Lower leg skin (tissue), 4 donors: ENCODE results near the gene PRPS1L1. TPM values are rescaled to one million over a fixed set of nuclear protein-coding genes. Genes with fewer than 3 reads are reported as not detected.

Experiments
- DNase-seq, 2 donors: peaks; one replicate each; pipeline ENCODE4 v3.0.0-alpha.2; 2019; ENCODE audit warnings: low spot score in 2 of 2
- H3K4me3 ChIP-seq: fragments of 200-600 bp; sonication (generic); 2 replicates; pipeline ENCODE4 v1.5.1; 2017; ENCODE audit warnings: mild to moderate bottlenecking, low read depth; ENCODE audit not compliant: poor library complexity, severe bottlenecking
- POLR2A ChIP-seq, 2 donors: fragments of 450-650 bp; IDR thresholded peaks; one replicate each; pipeline ENCODE4 v1.6.1; 2016 to 2017; ENCODE audit warnings: antibody characterized with exemption in 2 of 2, mild to moderate bottlenecking in 1 of 2, moderate library complexity in 1 of 2
- WGBS, 2 donors: methylation state at CpG; one replicate each; pipeline ENCODE4 v1.1.5; 2018; 5-methylcytosine and 5-hydroxymethylcytosine counted together
- intact Hi-C: fragments of 100-400 bp; cut with DNase I; formaldehyde crosslinking; loops from one replicate; pipeline ENCODE4 v1.15.0; 2023; ENCODE audit warnings: low total_unique reads
- total RNA-seq, 4 donors: library from RNA; depleted of rRNA; stranded (reverse); fragments of >200 nt; gene quantifications; one replicate each; pipeline ENCODE4 v1.1.0, GENCODE V29; 2016
- TF ChIP-seq, protein P1 (sequence below), 3 donors: fragments of 450-650 bp; IDR thresholded peaks; one replicate each; pipeline ENCODE4 v1.5.1; 2016; ENCODE audit warnings: antibody characterized with exemption in 3 of 3, mild to moderate bottlenecking in 3 of 3, moderate library complexity in 2 of 3

PRPS1L1 gene
- total RNA-seq, 4 donors from 2014 or later: not detected

DNA sequence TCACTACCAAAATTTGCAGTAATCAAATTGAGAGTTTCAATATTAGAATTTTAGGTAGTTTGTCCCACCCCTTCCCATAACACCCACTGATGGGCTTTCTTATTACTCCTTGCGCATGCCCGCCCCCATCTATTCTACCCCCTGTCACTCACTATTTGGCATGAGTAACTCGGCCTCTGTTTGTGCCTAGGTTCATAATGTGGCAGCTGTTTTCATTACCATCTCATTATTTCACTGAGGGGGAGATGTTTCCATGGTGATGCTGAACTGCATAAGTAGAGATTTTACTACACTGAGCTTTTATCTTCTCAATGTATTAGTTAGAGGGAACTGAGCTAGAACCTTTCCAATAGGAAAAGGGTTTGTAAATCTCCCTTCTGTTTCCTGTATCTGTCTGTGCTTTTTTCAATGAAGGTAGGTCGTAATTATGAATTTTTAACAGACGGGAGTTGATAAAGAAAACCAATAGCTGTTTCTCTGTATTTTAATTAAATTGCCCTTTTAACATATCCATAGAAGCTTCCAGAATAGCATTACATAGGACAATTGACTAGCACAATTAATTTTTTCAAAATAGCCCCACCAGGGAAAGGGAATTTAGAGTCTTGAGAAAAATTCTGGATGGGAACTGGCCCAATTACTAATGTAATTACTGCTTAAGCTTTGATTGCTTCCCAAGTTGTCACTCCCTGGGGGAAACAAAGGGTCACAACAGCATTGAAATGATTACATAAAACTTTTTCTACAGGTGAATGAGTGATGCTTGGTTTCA lies 33.4 kb downstream of the PRPS1L1 start:
- intact Hi-C loops: no loop called here
- H3K4me3 ChIP-seq: no peak overlapping the region
- no peak for DNase-seq
- WGBS, 2 donors: 67 to 86% methylated on average over 5 of the region's 5 CpGs
- TF ChIP-seq, protein P1, sequence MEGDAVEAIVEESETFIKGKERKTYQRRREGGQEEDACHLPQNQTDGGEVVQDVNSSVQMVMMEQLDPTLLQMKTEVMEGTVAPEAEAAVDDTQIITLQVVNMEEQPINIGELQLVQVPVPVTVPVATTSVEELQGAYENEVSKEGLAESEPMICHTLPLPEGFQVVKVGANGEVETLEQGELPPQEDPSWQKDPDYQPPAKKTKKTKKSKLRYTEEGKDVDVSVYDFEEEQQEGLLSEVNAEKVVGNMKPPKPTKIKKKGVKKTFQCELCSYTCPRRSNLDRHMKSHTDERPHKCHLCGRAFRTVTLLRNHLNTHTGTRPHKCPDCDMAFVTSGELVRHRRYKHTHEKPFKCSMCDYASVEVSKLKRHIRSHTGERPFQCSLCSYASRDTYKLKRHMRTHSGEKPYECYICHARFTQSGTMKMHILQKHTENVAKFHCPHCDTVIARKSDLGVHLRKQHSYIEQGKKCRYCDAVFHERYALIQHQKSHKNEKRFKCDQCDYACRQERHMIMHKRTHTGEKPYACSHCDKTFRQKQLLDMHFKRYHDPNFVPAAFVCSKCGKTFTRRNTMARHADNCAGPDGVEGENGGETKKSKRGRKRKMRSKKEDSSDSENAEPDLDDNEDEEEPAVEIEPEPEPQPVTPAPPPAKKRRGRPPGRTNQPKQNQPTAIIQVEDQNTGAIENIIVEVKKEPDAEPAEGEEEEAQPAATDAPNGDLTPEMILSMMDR (IDR thresholded peaks at IDR 0.05): no peak
- TF ChIP-seq POLR2A (IDR thresholded peaks at IDR 0.05): no peak

DNA sequence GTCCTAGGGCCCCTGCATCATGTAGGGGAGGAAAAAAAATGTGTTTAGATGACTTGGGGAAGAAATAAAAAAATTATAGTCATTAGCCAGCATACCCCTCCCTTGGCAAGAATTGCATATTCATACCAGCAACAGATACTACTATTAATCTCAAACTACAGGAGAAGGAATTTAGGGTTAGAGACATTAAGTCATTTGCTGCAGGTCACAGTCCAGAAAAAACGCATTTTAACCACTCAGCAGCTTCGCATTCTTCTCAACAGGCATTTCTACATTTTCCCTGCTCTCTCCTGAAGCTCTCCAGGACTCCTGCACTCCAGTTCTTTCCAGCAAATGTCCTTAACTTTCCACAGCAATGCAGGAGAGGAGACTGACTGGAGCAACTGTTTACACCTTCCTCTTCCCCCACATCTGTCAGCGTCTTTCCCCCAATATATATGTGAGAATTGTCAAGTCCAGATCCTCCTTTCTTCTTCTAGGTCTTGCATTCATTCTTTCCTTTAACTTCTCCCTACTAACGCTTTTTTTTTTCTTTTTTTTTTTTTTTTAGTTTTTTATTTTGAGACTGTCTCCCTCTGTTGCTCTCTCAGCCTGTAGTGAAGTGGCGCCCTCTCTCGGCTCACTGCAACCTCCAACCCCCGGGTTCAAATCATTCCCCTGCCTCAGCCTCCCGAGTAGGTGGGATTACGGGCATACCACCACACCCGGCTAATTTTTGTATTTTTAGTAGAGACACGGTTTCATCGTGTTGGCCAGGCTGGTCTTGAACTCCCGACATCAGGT lies 35.6 kb downstream of the PRPS1L1 start:
- 50 to 58% methylated on average over 13 of the region's 13 CpGs for WGBS, 2 donors
- no peak for DNase-seq
- TF ChIP-seq, protein P1 (IDR thresholded peaks at IDR 0.05): no peak
- TF ChIP-seq POLR2A (IDR thresholded peaks at IDR 0.05): no peak

DNA sequence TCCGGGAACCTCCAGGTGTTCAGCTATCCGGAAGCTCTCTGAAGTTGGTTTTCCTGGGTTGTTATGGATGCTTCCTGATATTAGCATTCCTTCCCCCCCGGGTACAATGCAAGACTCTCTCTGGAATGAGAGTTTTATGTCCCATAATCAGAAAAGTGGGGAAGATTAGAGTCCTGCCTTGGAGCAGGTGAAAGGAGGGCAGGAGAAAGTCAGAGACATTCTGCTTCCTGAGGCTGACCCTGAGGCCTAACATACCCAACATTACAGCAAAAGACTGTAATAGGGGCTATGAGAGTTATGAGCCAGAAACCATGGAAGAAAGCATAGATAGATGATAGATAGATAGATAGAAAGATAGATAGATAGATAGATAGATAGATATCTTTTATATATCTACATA lies 36.9 kb downstream of the PRPS1L1 start:
- WGBS, 2 donors: 88 to 90% methylated on average over 3 of the region's 3 CpGs
- intact Hi-C loops: no loop called here
- TF ChIP-seq POLR2A (IDR thresholded peaks at IDR 0.05): no peak
- TF ChIP-seq, protein P1 (IDR thresholded peaks at IDR 0.05): no peak
- DNase-seq: no peak
- H3K4me3 ChIP-seq: no peak overlapping the region

More for the DNA sequence above, 35.6 kb downstream of the PRPS1L1 start:
- intact Hi-C loops: no loop called here
- no peak overlapping the region for H3K4me3 ChIP-seq

DNA sequence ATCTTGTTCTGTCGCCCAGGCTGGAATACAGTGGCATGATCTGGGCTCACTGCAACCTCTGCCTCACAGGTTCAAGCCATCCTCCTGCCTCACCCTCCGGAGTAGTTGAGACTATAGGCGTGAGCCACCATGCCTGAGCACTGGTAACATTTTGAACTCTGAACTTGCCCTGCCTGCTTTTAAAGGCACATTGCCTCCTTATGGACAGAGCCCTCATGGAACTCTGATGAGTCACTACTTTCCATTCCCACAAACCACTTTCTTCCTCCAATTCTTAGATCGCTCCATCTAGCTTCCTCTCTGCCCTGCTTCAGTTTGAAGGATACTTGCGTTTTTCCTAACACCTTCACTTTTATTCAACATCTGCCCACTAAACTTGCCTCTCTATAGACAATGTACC lies 38.1 kb downstream of the PRPS1L1 start:
- TF ChIP-seq, protein P1 (IDR thresholded peaks at IDR 0.05): no peak
- no peak for TF ChIP-seq POLR2A (IDR thresholded peaks at IDR 0.05)
- intact Hi-C loops: no loop called here
- WGBS, 2 donors: 87 to 88% methylated on average over 5 of the region's 5 CpGs
- no peak overlapping the region for H3K4me3 ChIP-seq
- no peak for DNase-seq

DNA sequence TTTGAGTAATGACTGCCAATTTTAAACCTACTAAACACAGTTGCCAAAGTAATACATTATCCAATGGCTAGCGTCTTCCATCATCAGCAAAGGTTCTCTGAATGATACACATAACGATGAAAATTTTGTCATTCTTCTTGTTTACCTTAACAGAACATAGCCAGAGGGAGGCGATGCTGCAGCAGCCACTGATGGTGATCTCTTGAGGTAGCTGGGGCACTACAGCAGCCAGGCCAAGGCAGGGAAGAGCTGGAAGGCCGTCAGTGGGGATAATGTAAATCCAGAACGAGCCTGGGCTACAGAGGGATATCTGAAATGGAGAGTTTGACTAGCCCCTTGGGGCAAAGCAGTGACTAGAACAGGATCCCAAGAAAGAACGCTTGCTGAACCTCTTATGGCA lies 38.8 kb downstream of the PRPS1L1 start:
- WGBS, 2 donors: 93 to 96% methylated on average over 6 of the region's 6 CpGs
- H3K4me3 ChIP-seq: no peak overlapping the region
- DNase-seq: no peak
- intact Hi-C loops: no loop called here
- TF ChIP-seq, protein P1 (IDR thresholded peaks at IDR 0.05): no peak
- TF ChIP-seq POLR2A (IDR thresholded peaks at IDR 0.05): no peak
